GM19240 (cell line): ENCODE results near the gene ATG14.

Source experiments
- DNase-seq: peaks from one replicate; pipeline ENCODE4 v3.0.0; 2011; ENCODE audit warnings: low spot score; ENCODE audit not compliant: insufficient read length

ATG14 gene

GRCh38 chr14:55317542-55318306 is 93.9 kb downstream of the ATG14 start:
- no peak for DNase-seq

- DNase-seq: no peak
These were observed 95.1 kb downstream of the ATG14 start for GRCh38 chr14:55316564-55316963.
